ENCODE results near the gene IGSF8. TPM values are rescaled to one million over a fixed set of nuclear protein-coding genes. Genes with fewer than 3 reads are reported as not detected.

The IGSF8 gene
- total and polyA plus RNA-seq, 10 donors: 15.6 to 28.9 (median 21.7) TPM

- peak; percentile 56 for DNase-seq
- H3K4me3 ChIP-seq: no peak overlapping the region
- no peaks in the 10 kb centered on the region for H3K36me3 ChIP-seq
- H3K4me1 ChIP-seq: peaks cover 6 to 59% (median 32%) of the 10 kb centered on the region in 6 donors
- TF ChIP-seq CTCF (IDR thresholded peaks at IDR 0.05 in 8 of 11, conservative IDR thresholded peaks at IDR 0.05 in 3 of 11) (no peak), POLR2A (IDR thresholded peaks at IDR 0.05) (no peak), POLR2AphosphoS5 (IDR thresholded peaks at IDR 0.05) (no peak)
- intact Hi-C loops (cut with DNase I; ENCODE audit: low total_unique reads): loop anchor here (5.0 to 10.0 kb wide), 3 partner anchors 81 to 183 kb away; partner anchors contain the start of gene PEX19
- H3K27me3 ChIP-seq (replicated peaks in 1 of 7): no peaks in the 10 kb centered on the region
- H3K9me3 ChIP-seq: no peaks in the 10 kb centered on the region
- H3K27ac ChIP-seq: peak overlapping the region in 3 of 8 donors; percentile 31 to 47 (median 36)
- 75 to 87% (median 77%) methylated on average over 6 of the region's 6 CpGs for WGBS, 5 donors
These were observed 5.4 kb upstream of the IGSF8 start for GRCh38 chr1:160103658-160104408.

GRCh38 chr1:160101717-160102522, 3.5 kb upstream of the IGSF8 start:
- DNase-seq: peak; percentile 8
- intact Hi-C loops (cut with DNase I; ENCODE audit: low total_unique reads): loop anchor here (5.0 to 10.0 kb wide), 3 partner anchors 83 to 185 kb away; partner anchors contain the start of gene PEX19
- peaks cover 16 to 74% (median 45%) of the 10 kb centered on the region in 6 donors for H3K4me1 ChIP-seq
- peak overlapping the region in 5 of 8 donors; percentile 33 to 93 (median 51) for H3K27ac ChIP-seq
- no peaks in the 10 kb centered on the region for H3K27me3 ChIP-seq (replicated peaks in 1 of 7)
- no peaks in the 10 kb centered on the region for H3K36me3 ChIP-seq
- no peaks in the 10 kb centered on the region for H3K9me3 ChIP-seq
- no peak for TF ChIP-seq POLR2A (IDR thresholded peaks at IDR 0.05)
- no peak for TF ChIP-seq CTCF (IDR thresholded peaks at IDR 0.05 in 8 of 11, conservative IDR thresholded peaks at IDR 0.05 in 3 of 11)
- no peak for TF ChIP-seq POLR2AphosphoS5 (IDR thresholded peaks at IDR 0.05)
- WGBS, 5 donors: 83 to 88% (median 86%) methylated on average over 9 of the region's 9 CpGs
- no peak overlapping the region for H3K4me3 ChIP-seq

GRCh38 chr1:160101037-160101716, 2.8 kb upstream of the IGSF8 start:
- peak overlapping the region in 6 of 8 donors; percentile 15 to 93 (median 48) for H3K27ac ChIP-seq
- DNase-seq: peak; percentile 90
- H3K4me1 ChIP-seq: peaks cover 23 to 81% (median 52%) of the 10 kb centered on the region in 6 donors
- H3K4me3 ChIP-seq: peak overlapping the region in 1 of 8 donors; percentile 22
- intact Hi-C loops (cut with DNase I; ENCODE audit: low total_unique reads): loop anchor here (5.0 to 10.0 kb wide), 3 partner anchors 84 to 186 kb away; partner anchors contain the start of gene PEX19
- H3K36me3 ChIP-seq: no peaks in the 10 kb centered on the region
- TF ChIP-seq POLR2AphosphoS5 (IDR thresholded peaks at IDR 0.05) (peak; percentile 11 to 64 (median 51)), POLR2A (IDR thresholded peaks at IDR 0.05) (no peak), CTCF (IDR thresholded peaks at IDR 0.05 in 8 of 11, conservative IDR thresholded peaks at IDR 0.05 in 3 of 11) (peak; percentile 64 to 95 (median 90))
- H3K27me3 ChIP-seq (replicated peaks in 1 of 7): no peaks in the 10 kb centered on the region
- 22 to 23% (median 22%) methylated on average over 13 of the region's 13 CpGs for WGBS, 5 donors
- no peaks in the 10 kb centered on the region for H3K9me3 ChIP-seq

Data from spleen (tissue), 11 donors.